ENCODE measurements around the gene BBS12. TPM values are rescaled to one million over a fixed set of nuclear protein-coding genes. Genes with fewer than 3 reads are reported as not detected.

BBS12 gene
- total and polyA plus RNA-seq, 2 donors from 2014 or later: 8.3 to 9.9 TPM

DNA sequence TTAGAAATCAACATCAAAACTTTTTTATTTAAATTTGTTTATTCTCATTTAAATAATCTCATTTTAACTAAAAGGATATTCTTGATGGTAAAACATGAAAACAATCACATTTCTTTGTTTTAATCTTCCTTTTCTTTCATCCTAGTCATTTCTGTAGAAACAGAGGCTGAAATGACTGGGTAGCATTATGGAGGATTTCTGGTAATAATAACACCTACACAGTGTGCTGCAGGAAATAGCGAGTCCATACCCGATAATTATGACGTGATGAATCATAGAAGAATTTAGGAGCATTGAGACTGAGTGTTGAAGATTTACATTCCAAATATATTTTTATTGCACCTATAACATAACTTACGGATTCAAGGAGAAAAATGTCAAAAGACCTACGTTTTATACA lies 31.4 kb upstream of the BBS12 start:
- H3K9me3 ChIP-seq (ENCODE audit: control insufficient read depth in 2 of 3, insufficient read depth in 1 of 3, low read length in 3 of 3): no peaks in the 10 kb centered on the region
- DNase-seq (no peak), FAIRE-seq (peak; percentile 3)
- intact Hi-C loops (cut with DNase I): no loop called here
- no peaks in the 10 kb centered on the region for H3K4me1 ChIP-seq (ENCODE audit: control insufficient read depth in 2 of 3, insufficient read depth in 2 of 3, low read depth in 1 of 3, low read length in 3 of 3)
- TF ChIP-seq, protein P1, sequence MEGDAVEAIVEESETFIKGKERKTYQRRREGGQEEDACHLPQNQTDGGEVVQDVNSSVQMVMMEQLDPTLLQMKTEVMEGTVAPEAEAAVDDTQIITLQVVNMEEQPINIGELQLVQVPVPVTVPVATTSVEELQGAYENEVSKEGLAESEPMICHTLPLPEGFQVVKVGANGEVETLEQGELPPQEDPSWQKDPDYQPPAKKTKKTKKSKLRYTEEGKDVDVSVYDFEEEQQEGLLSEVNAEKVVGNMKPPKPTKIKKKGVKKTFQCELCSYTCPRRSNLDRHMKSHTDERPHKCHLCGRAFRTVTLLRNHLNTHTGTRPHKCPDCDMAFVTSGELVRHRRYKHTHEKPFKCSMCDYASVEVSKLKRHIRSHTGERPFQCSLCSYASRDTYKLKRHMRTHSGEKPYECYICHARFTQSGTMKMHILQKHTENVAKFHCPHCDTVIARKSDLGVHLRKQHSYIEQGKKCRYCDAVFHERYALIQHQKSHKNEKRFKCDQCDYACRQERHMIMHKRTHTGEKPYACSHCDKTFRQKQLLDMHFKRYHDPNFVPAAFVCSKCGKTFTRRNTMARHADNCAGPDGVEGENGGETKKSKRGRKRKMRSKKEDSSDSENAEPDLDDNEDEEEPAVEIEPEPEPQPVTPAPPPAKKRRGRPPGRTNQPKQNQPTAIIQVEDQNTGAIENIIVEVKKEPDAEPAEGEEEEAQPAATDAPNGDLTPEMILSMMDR (IDR thresholded peaks at IDR 0.05; ENCODE audit: borderline replicate concordance, extremely low read depth, insufficient read depth): no peak
- H3K36me3 ChIP-seq (ENCODE audit: control insufficient read depth in 2 of 3, insufficient read depth in 3 of 3, low read length in 3 of 3): no peaks in the 10 kb centered on the region
- H3K4me3 ChIP-seq (ENCODE audit: low read length in 3 of 3): peak overlapping the region in 2 of 3 donors; percentile 51 to 73
- H3K27me3 ChIP-seq (ENCODE audit: control insufficient read depth, insufficient read depth, low read length): no peaks in the 10 kb centered on the region
- H3K9ac ChIP-seq (ENCODE audit: low read length in 3 of 3): no peak overlapping the region
- no peak overlapping the region for H3K27ac ChIP-seq (ENCODE audit: low read depth in 2 of 2, low read length in 2 of 2)

DNA sequence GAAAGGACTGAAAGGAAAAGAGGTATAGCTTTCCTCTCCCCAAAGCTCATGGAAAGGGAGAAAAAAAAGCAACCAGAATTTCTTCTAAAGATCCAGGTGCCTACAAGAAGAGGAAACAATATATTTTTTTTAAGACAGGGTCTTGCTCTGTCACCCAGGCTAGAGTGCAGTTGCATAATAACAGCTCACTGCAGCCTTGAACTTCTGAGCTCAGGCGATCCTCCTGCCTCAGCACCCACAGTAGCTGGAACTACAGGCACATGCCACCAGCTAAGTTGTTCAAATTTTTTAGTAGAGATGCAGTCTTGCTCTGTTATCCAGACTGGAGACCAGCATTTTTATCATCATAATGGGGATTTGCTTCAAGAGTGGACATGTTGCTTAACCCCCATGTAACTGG lies 30.5 kb upstream of the BBS12 start:
- Histone ChIP-seq H3K4me3 (ENCODE audit: low read length in 3 of 3) (no peak overlapping the region), H3K27ac (ENCODE audit: low read depth in 2 of 2, low read length in 2 of 2) (no peak overlapping the region), H3K9ac (ENCODE audit: low read length in 3 of 3) (no peak overlapping the region), H3K9me3 (ENCODE audit: control insufficient read depth in 2 of 3, insufficient read depth in 1 of 3, low read length in 3 of 3) (no peaks in the 10 kb centered on the region), H3K27me3 (ENCODE audit: control insufficient read depth, insufficient read depth, low read length) (no peaks in the 10 kb centered on the region), H3K36me3 (ENCODE audit: control insufficient read depth in 2 of 3, insufficient read depth in 3 of 3, low read length in 3 of 3) (no peaks in the 10 kb centered on the region), H3K4me1 (ENCODE audit: control insufficient read depth in 2 of 3, insufficient read depth in 2 of 3, low read depth in 1 of 3, low read length in 3 of 3) (no peaks in the 10 kb centered on the region)
- TF ChIP-seq, protein P1 (IDR thresholded peaks at IDR 0.05; ENCODE audit: borderline replicate concordance, extremely low read depth, insufficient read depth): no peak
- FAIRE-seq: no peak
- DNase-seq: no peak
- intact Hi-C loops (cut with DNase I): no loop called here

DNA sequence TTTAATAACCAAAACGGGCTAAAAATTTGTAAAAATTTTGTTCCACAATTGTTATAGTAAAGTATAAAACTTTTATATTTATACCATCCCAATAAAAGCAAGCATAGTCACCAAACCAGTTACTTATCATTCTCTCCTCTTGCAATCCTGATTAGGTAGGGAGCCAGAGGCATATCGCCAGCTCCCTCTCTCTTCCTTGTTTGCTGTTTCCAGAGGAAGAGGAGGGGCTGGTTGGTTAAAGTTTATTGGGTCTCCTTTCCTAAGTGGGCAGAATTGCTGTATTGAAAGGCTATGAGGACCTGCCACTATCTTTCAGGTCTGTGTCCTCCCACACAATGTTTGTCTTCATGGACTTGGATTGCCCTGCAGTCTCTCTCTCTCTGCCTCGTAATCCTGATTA lies 29.6 kb upstream of the BBS12 start:
- H3K27me3 ChIP-seq (ENCODE audit: control insufficient read depth, insufficient read depth, low read length): no peaks in the 10 kb centered on the region
- H3K9me3 ChIP-seq (ENCODE audit: control insufficient read depth in 2 of 3, insufficient read depth in 1 of 3, low read length in 3 of 3): no peaks in the 10 kb centered on the region
- FAIRE-seq (no peak), DNase-seq (no peak)
- TF ChIP-seq, protein P1 (IDR thresholded peaks at IDR 0.05; ENCODE audit: borderline replicate concordance, extremely low read depth, insufficient read depth): no peak
- H3K4me1 ChIP-seq (ENCODE audit: control insufficient read depth in 2 of 3, insufficient read depth in 2 of 3, low read depth in 1 of 3, low read length in 3 of 3): no peaks in the 10 kb centered on the region
- H3K4me3 ChIP-seq (ENCODE audit: low read length in 3 of 3): no peak overlapping the region
- H3K9ac ChIP-seq (ENCODE audit: low read length in 3 of 3): no peak overlapping the region
- no peak overlapping the region for H3K27ac ChIP-seq (ENCODE audit: low read depth in 2 of 2, low read length in 2 of 2)
- intact Hi-C loops (cut with DNase I): no loop called here
- no peaks in the 10 kb centered on the region for H3K36me3 ChIP-seq (ENCODE audit: control insufficient read depth in 2 of 3, insufficient read depth in 3 of 3, low read length in 3 of 3)

DNA sequence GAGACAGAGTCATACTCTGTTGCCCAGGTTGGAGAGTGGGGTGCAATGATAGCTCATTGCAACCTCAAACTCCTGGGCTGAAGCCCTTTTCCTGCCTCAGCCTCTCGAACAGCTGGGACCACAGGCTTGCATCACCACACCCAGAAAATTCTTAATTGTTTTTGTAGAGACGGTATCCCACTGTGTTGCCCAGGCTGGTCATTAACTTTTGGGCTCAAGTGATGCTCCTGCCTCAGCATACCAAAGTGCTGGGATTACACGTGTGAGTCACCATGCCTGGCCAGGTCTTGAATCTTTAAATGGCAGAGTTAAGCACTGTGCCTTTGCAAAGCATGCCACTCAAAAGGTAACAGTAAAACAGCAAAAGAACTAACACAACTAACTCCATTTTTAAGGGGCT lies 28.6 kb upstream of the BBS12 start:
- no peaks in the 10 kb centered on the region for H3K9me3 ChIP-seq (ENCODE audit: control insufficient read depth in 2 of 3, insufficient read depth in 1 of 3, low read length in 3 of 3)
- DNase-seq (no peak), FAIRE-seq (no peak)
- TF ChIP-seq, protein P1 (IDR thresholded peaks at IDR 0.05; ENCODE audit: borderline replicate concordance, extremely low read depth, insufficient read depth): no peak
- no peaks in the 10 kb centered on the region for H3K4me1 ChIP-seq (ENCODE audit: control insufficient read depth in 2 of 3, insufficient read depth in 2 of 3, low read depth in 1 of 3, low read length in 3 of 3)
- H3K9ac ChIP-seq (ENCODE audit: low read length in 3 of 3): no peak overlapping the region
- no peaks in the 10 kb centered on the region for H3K27me3 ChIP-seq (ENCODE audit: control insufficient read depth, insufficient read depth, low read length)
- no peak overlapping the region for H3K27ac ChIP-seq (ENCODE audit: low read depth in 2 of 2, low read length in 2 of 2)
- no peaks in the 10 kb centered on the region for H3K36me3 ChIP-seq (ENCODE audit: control insufficient read depth in 2 of 3, insufficient read depth in 3 of 3, low read length in 3 of 3)
- no peak overlapping the region for H3K4me3 ChIP-seq (ENCODE audit: low read length in 3 of 3)
- intact Hi-C loops (cut with DNase I): no loop called here

All from kidney (tissue), 14 donors.